Erythroblast (primary cell): ENCODE measurements around the gene CPSF3.

ENCODE experiments used
- GATA1 ChIP-seq: IDR thresholded peaks from 2 replicates; pipeline ENCODE4 v1.6.1; 2011; ENCODE audit warnings: low read depth, mild to moderate bottlenecking, control low read depth, low read length, moderate library complexity
- POLR2A ChIP-seq: IDR thresholded peaks from 2 replicates; pipeline ENCODE4 v1.6.1; 2011; ENCODE audit warnings: mild to moderate bottlenecking, low read length

DNA sequence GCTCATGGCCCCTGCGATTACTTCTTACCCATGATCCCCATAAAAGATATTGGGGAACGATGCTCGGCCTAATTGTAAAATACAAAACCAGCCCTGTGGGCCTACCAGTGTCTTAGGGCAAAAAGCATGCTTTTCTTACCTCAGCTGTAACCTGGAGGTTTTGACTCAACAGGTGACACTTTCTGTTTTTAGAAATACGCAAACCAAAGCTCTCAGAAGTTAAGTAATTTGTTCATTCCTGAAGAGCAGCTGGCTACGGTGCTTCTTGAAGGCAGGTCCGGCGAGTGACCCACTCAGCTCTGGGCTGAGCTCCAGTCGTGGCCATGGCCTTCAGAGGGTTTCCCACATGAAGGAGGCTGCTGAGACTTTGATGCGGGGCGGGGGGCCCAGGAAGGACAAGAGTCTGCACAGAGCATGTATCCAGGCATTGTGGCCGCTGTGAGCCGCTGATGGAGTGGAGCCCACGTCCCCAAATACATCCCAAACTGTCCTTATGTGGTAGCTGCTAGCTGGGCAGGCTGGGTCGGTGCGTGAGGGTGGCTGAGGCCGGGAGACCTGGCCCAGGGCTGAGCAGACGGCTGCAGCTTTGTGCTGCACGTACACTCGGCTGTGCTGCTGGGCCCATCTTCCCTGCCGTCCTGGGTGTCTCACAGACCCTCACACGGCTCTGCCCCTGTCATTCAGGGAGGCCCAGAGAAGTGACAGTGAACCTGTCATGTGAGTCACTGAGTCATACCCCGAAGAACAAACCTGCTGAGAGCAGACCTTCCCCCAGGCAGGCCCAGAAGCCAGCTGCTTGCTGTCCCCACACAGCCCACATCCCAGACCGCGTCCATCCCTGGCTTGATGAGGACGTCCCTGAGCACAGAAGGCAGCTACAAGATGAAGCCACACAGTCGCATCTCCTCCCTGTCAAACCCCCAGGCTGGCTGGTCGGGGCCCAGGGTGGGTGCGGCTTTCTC is 34.2 kb upstream of the CPSF3 start:
- TF ChIP-seq POLR2A, result no peak
- TF ChIP-seq GATA1, result no peak
